B cell (primary cell): Measurements from ENCODE around the gene TMEM37. TPM values are rescaled to one million over a fixed set of nuclear protein-coding genes. Genes with fewer than 3 reads are reported as not detected.

Source experiments
- ATAC-seq: fragments of 200-7000 bp; cut with Tn5 transposase; one replicate; pipeline ENCODE4 v1.10.0; 2021; ENCODE audit warnings: low read depth, mild to moderate bottlenecking, moderate number of reproducible peaks, moderate library complexity
- CTCF ChIA-PET: fragments of 350-600 bp; sonication (Branson Sonifier 250); formaldehyde crosslinking; loops from one replicate; lab custom pipeline; 2021; ENCODE audit warnings: antibody characterized with exemption, inconsistent platforms; lab: Charles Lee
- POLR2A ChIA-PET: fragments of 350-600 bp; sonication (Branson Sonifier 250); formaldehyde crosslinking; loops from one replicate; lab custom pipeline; 2021; ENCODE audit warnings: antibody characterized with exemption; lab: Charles Lee
- DNase-seq: peaks from one replicate; pipeline ENCODE4 v3.0.0; 2013
- H2AFZ ChIP-seq: 2 replicates; pipeline ENCODE4 v1.6.1; 2012; ENCODE audit warnings: mild to moderate bottlenecking, low read depth, low read length; ENCODE audit not compliant: insufficient read depth, poor library complexity, severe bottlenecking
- H3K27ac ChIP-seq, 2 donors: 1 replicate in 1 of 2; 2 replicates in 1 of 2; pipeline ENCODE4 v1.5.1; 2012 to 2013; ENCODE audit warnings: low read length in 2 of 2, mild to moderate bottlenecking in 2 of 2, moderate library complexity in 1 of 2
- H3K27me3 ChIP-seq, 4 experiments: fragments of 200-600 bp in 1 of 4; sonication (generic) in 1 of 4; replicated peaks in 1 of 4; 1 replicate in 2 of 4; 2 replicates in 2 of 4; pipeline versions ENCODE4 v1.6.1 to v1.7.0; 2013 to 2016; ENCODE audit warnings: low read length in 3 of 4, mild to moderate bottlenecking in 2 of 4, mixed read lengths in 1 of 4, moderate library complexity in 1 of 4; ENCODE audit not compliant: insufficient read depth in 4 of 4, control insufficient read depth in 3 of 4; ENCODE audit errors: control extremely low read depth in 1 of 4
- H3K36me3 ChIP-seq, 2 experiments: replicated peaks in 1 of 2; 1 replicate in 1 of 2; 2 replicates in 1 of 2; pipeline versions ENCODE4 v1.6.1 to v1.7.1; 2013; ENCODE audit warnings: low read length in 1 of 2; ENCODE audit not compliant: insufficient read depth in 2 of 2, control insufficient read depth in 1 of 2; ENCODE audit errors: control extremely low read depth in 1 of 2, extremely low read depth in 1 of 2
- H3K4me1 ChIP-seq, 2 donors: fragments of 200-600 bp in 1 of 2; sonication (generic) in 1 of 2; 1 replicate in 1 of 2; 2 replicates in 1 of 2; pipeline versions ENCODE4 v1.5.1 to v1.6.1; 2013 to 2017; ENCODE audit warnings: low read length in 2 of 2; ENCODE audit not compliant: control insufficient read depth in 2 of 2, insufficient read depth in 2 of 2
- H3K4me2 ChIP-seq: replicated peaks from 2 replicates; pipeline ENCODE3; 2012; ENCODE audit warnings: mild to moderate bottlenecking, low read depth, low read length; ENCODE audit not compliant: poor library complexity, severe bottlenecking
- H3K4me3 ChIP-seq, 5 experiments: fragments of 200-600 bp in 1 of 5; sonication (generic) in 1 of 5; 1 replicate in 3 of 5; 2 replicates in 2 of 5; pipeline versions ENCODE4 v1.5.1 to v1.7.0; 2011 to 2016; ENCODE audit warnings: low read length in 4 of 5, mild to moderate bottlenecking in 4 of 5, low read depth in 2 of 5, control low read depth in 1 of 5, moderate library complexity in 1 of 5; ENCODE audit not compliant: insufficient read depth in 1 of 5; ENCODE audit errors: control extremely low read depth in 1 of 5, extremely low read depth in 1 of 5
- H3K79me2 ChIP-seq: fragments of 200-600 bp; sonication (generic); one replicate; pipeline ENCODE4 v1.6.0; 2016; ENCODE audit warnings: low read length; ENCODE audit not compliant: control insufficient read depth, insufficient read depth
- H3K9ac ChIP-seq: fragments of 200-600 bp; sonication (generic); 2 replicates; pipeline ENCODE4 v1.6.1; 2017; ENCODE audit warnings: mild to moderate bottlenecking, low read length, moderate library complexity
- H3K9me3 ChIP-seq, 3 donors: one replicate each; pipeline versions ENCODE4 v1.6.1 to v1.7.1; 2013; ENCODE audit warnings: low read length in 2 of 3; ENCODE audit not compliant: control insufficient read depth in 2 of 3, insufficient read depth in 1 of 3; ENCODE audit errors: control extremely low read depth in 1 of 3
- H4K20me1 ChIP-seq: 2 replicates; pipeline ENCODE4 v1.6.0; 2012; ENCODE audit warnings: mild to moderate bottlenecking, low read length; ENCODE audit not compliant: insufficient read depth, control insufficient read depth, poor library complexity, severe bottlenecking
- H3K27ac Mint-ChIP-seq: one replicate; pipeline ENCODE4 v1.8.0; 2021; ENCODE audit warnings: mixed read lengths
- H3K27me3 Mint-ChIP-seq: one replicate; pipeline ENCODE4 v1.8.0; 2021; ENCODE audit warnings: mixed read lengths
- H3K4me1 Mint-ChIP-seq: one replicate; pipeline ENCODE4 v1.8.0; 2021; ENCODE audit warnings: mixed read lengths
- H3K4me3 Mint-ChIP-seq: one replicate; pipeline ENCODE4 v1.8.0; 2021; ENCODE audit warnings: mixed read lengths
- H3K9me3 Mint-ChIP-seq: one replicate; pipeline ENCODE4 v1.8.0; 2022; ENCODE audit warnings: mixed read lengths; ENCODE audit not compliant: insufficient read depth
- EZH2 ChIP-seq: IDR thresholded peaks from 2 replicates; pipeline ENCODE4 v1.6.1; 2012; ENCODE audit warnings: borderline replicate concordance, low read depth, mild to moderate bottlenecking, moderate library complexity, low read length; ENCODE audit not compliant: insufficient read depth, poor library complexity, severe bottlenecking
- WGBS: methylation state at CpG from one replicate; pipeline ENCODE4 v1.1.5; 2013; ENCODE audit warnings: missing lambda C conversion rate; ENCODE audit not compliant: insufficient coverage; 5-methylcytosine and 5-hydroxymethylcytosine counted together
- intact Hi-C: fragments of 100-400 bp; cut with micrococcal nuclease; formaldehyde crosslinking; loops from one replicate; pipeline ENCODE4 v1.10.0; 2022
- polyA plus RNA-seq: library from polyadenylated mRNA; depleted of rRNA; stranded (reverse); fragments of >200 nt; gene quantifications from 2 replicates; pipeline ENCODE4 v1.2.3, GENCODE V29; 2012
- total RNA-seq, 2 donors: library from RNA; stranded (reverse); fragments of 120-200 nt in 1 of 2; gene quantifications; 1 replicate in 1 of 2; 2 replicates in 1 of 2; pipeline versions ENCODE4 v1.2.3 to v1.2.4, GENCODE V29; 2013 to 2022
- TF ChIP-seq, protein P1 (sequence below): fragments of 200-600 bp; IDR thresholded peaks from one replicate; pipeline ENCODE4 v1.8.0; 2022; ENCODE audit warnings: antibody characterized with exemption, mild to moderate bottlenecking

The TMEM37 gene
- total and polyA plus RNA-seq, 2 donors (not counting 1 experiment from before 2014, with no cell fraction given) = not detected

DNA sequence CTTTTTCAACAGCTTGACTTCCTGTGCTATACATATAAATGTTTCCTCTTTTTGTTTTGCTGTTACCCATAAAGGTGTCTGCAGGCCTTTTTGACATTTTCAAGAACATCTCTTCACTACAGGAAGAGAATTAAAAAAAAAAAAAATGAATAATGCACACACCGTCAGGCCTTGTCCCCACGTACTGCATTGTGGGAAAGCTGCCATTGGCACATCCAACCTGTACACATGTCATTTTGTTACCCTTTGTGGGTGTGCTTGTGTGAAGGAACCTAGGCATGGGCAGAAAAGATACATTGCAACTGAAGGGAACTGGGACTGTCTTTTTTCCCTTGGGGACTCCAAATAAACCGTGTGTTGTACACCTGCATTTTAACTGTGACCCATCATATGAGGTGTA lies 16.8 kb upstream of the TMEM37 start:
- POLR2A ChIA-PET = no interaction called here

DNA sequence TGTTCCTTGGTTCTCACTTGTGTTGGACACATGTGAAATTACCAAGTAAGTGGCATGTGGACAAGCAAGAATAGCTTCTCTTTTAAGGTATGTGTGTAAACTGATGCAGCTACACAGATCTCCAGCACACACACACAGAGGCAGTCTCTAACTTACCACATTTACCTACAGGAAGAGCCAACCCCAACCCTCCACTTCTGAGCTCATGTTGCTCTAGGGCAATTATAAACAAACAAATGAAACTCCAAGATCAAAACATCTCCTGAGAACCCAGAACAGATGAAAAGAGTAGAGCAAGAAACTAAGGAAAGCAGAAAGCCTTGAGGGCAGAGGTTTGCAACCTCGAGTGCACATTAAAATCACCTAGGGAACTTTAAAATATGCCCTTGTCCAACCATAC lies 16.0 kb upstream of the TMEM37 start:
- Mint-ChIP-seq H3K27me3 (peaks cover 23% of the 10 kb centered on the region), H3K4me3 (no peak overlapping the region), H3K9me3 (no peaks in the 10 kb centered on the region), H3K27ac (no peak overlapping the region), H3K4me1 (peaks cover 17% of the 10 kb centered on the region)
- Histone ChIP-seq H3K27ac (no peak overlapping the region), H3K9me3 (peaks cover 0 to 1% (median 0%) of the 10 kb centered on the region in 3 donors), H4K20me1 (no peaks in the 10 kb centered on the region), H3K9ac (no peak overlapping the region), H3K27me3 (peaks cover 0 to 6% (median 0%) of the 10 kb centered on the region in 4 experiments), H2AFZ (no peak overlapping the region), H3K79me2 (no peaks in the 10 kb centered on the region), H3K4me3 (no peak overlapping the region), H3K4me1 (peaks cover 5 to 14% of the 10 kb centered on the region in 2 donors), H3K36me3 (no peaks in the 10 kb centered on the region), H3K4me2 (no peak overlapping the region)
- TF ChIP-seq EZH2 = no peak
- TF ChIP-seq, protein P1, sequence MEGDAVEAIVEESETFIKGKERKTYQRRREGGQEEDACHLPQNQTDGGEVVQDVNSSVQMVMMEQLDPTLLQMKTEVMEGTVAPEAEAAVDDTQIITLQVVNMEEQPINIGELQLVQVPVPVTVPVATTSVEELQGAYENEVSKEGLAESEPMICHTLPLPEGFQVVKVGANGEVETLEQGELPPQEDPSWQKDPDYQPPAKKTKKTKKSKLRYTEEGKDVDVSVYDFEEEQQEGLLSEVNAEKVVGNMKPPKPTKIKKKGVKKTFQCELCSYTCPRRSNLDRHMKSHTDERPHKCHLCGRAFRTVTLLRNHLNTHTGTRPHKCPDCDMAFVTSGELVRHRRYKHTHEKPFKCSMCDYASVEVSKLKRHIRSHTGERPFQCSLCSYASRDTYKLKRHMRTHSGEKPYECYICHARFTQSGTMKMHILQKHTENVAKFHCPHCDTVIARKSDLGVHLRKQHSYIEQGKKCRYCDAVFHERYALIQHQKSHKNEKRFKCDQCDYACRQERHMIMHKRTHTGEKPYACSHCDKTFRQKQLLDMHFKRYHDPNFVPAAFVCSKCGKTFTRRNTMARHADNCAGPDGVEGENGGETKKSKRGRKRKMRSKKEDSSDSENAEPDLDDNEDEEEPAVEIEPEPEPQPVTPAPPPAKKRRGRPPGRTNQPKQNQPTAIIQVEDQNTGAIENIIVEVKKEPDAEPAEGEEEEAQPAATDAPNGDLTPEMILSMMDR = no peak
- POLR2A ChIA-PET = no interaction called here
- ATAC-seq (no peak), DNase-seq (no peak)
- intact Hi-C loops = no loop called here
- CTCF ChIA-PET = interaction anchor here (1.5 kb wide), 1 partner anchor 9 kb away, joined by 4 read pairs; no protein-coding TSS in a partner anchor
- no CpG with 5 or more reads among the region's 1 CpG for WGBS

More for the DNA sequence above, 16.8 kb upstream of the TMEM37 start:
- Histone ChIP-seq H3K9me3 (no peaks in the 10 kb centered on the region), H3K9ac (no peak overlapping the region), H3K4me2 (no peak overlapping the region), H3K27me3 (peaks cover 0 to 6% (median 0%) of the 10 kb centered on the region in 4 experiments), H3K4me3 (no peak overlapping the region), H3K27ac (no peak overlapping the region), H3K4me1 (peaks cover 5 to 14% of the 10 kb centered on the region in 2 donors), H4K20me1 (no peaks in the 10 kb centered on the region), H3K36me3 (no peaks in the 10 kb centered on the region), H2AFZ (no peak overlapping the region), H3K79me2 (no peaks in the 10 kb centered on the region)
- peaks cover 17% of the 10 kb centered on the region for H3K4me1 Mint-ChIP-seq
- CTCF ChIA-PET = interaction anchor here (0.6 to 1.5 kb wide), 3 partner anchors 9 to 171 kb away, joined by 3 to 4 read pairs (median 4); no protein-coding TSS in a partner anchor
- intact Hi-C loops = no loop called here
- TF ChIP-seq, protein P1 = no peak
- TF ChIP-seq EZH2 = no peak
- no peaks in the 10 kb centered on the region for H3K9me3 Mint-ChIP-seq
- WGBS = no CpG with 5 or more reads among the region's 3 CpGs
- no peak for ATAC-seq
- H3K27ac Mint-ChIP-seq = no peak overlapping the region
- DNase-seq = no peak
- H3K4me3 Mint-ChIP-seq = no peak overlapping the region
- H3K27me3 Mint-ChIP-seq = peaks cover 17% of the 10 kb centered on the region
